ENCODE data around the gene PHLPP1. TPM values are rescaled to one million over a fixed set of nuclear protein-coding genes. Genes with fewer than 3 reads are reported as not detected.

PHLPP1 gene
- total and polyA plus RNA-seq, 9 of the 15 experiments (the other 6 are each of a cell fraction or from before 2014, with no cell fraction given), result 0.56 to 9.0 (median 4.5) TPM

- Histone ChIP-seq H3K27me3 (ENCODE audit: control insufficient read depth in 2 of 2, insufficient read depth in 2 of 2, low read length in 2 of 2) (no peaks in the 10 kb centered on the region), H2AFZ (ENCODE audit: low read depth, low read length) (peak overlapping the region; percentile 56), H3K27ac (ENCODE audit: extremely low read depth, low read depth, low read length) (peak overlapping the region; percentile 80), H4K20me1 (replicated peaks; ENCODE audit: control insufficient read depth, insufficient read depth, low read length) (no peaks in the 10 kb centered on the region), H3K36me3 (ENCODE audit: control insufficient read depth, insufficient read depth, low read length) (no peaks in the 10 kb centered on the region), H3K79me2 (ENCODE audit: control insufficient read depth, insufficient read depth, low read length) (no peaks in the 10 kb centered on the region; the same call in 1 of the 3 replicates), H3K4me3 (no peak overlapping the region), H3K9me3 (replicated peaks; ENCODE audit: control insufficient read depth, insufficient read depth, low read depth, low read length) (no peaks in the 10 kb centered on the region), H3K9ac (ENCODE audit: insufficient read depth in 1 of 2, low read depth in 2 of 2, low read length in 2 of 2) (peak overlapping the region in 1 of 2 experiments; percentile 50; a peak in 3 of 4 replicates), H3K4me1 (replicated peaks in 1 of 2; ENCODE audit: control insufficient read depth in 2 of 2, insufficient read depth in 2 of 2, low read length in 2 of 2) (peaks cover 9% of the 10 kb centered on the region in 2 experiments; a peak in 3 of 5 replicates), H3K4me2 (ENCODE audit: insufficient read depth, low read length) (peak overlapping the region; percentile 65), H3K9me1 (ENCODE audit: control insufficient read depth, insufficient read depth, low read length) (no peaks in the 10 kb centered on the region)
- ChIA-PET CTCF (ENCODE audit: low intra/inter-chr PET ratio) (no interaction called here), POLR2A (interaction anchor here (0.6 to 1.8 kb wide), 10 partner anchors 12 to 180 kb away, joined by 3 to 7 read pairs (median 3); partner anchors contain the start of gene PHLPP1)
- 26% methylated on average over 7 of the region's 7 CpGs for WGBS (ENCODE audit: insufficient coverage, low coverage, missing lambda C conversion rate)
- DNase-seq (ENCODE audit: extremely low read depth in 1 of 4, low spot score in 3 of 4) (peak; percentile 11 to 74 (median 28)), ATAC-seq (peak; percentile 91), FAIRE-seq (peak; percentile 82)
- intact Hi-C loops (cut with micrococcal nuclease), result no loop called here
- BruUV-seq (replicated peaks), result no TSS peak
- in situ Hi-C loops (cut with MboI), result no loop called here
- TF ChIP-seq TSC22D4 (tag; IDR thresholded peaks at IDR 0.05) (no peak), JUND (IDR thresholded peaks at IDR 0.05; ENCODE audit: borderline replicate concordance, low read depth, low read length) (peak; percentile 66), JUND (tag; IDR thresholded peaks at IDR 0.05; ENCODE audit: borderline replicate concordance, low read depth, low read length) (peak; percentile 69; the same call in 2 of the 3 replicates), ZBTB8A (IDR thresholded peaks at IDR 0.05; ENCODE audit: partially characterized antibody) (no peak), ZFX (CRISPR knock-in tag; IDR thresholded peaks at IDR 0.05) (peak; percentile 34; the same call in 1 of the 2 replicates), SMARCA5 (IDR thresholded peaks at IDR 0.05) (no peak), SMARCC2 (IDR thresholded peaks at IDR 0.05; ENCODE audit: low read depth) (no peak), KDM2B (CRISPR knock-in tag; IDR thresholded peaks at IDR 0.05) (no peak), TCFL5 (CRISPR knock-in tag; conservative IDR thresholded peaks at IDR 0.05) (no peak), TBL1XR1 (IDR thresholded peaks at IDR 0.05; ENCODE audit: low read length in 2 of 2) (no peak), NR2C1 (IDR thresholded peaks at IDR 0.05) (no peak), NR2C1 (tag; IDR thresholded peaks at IDR 0.05) (peak; percentile 31; the same call in 1 of the 2 replicates), GABPA (tag; conservative IDR thresholded peaks at IDR 0.05; ENCODE audit: low read depth) (no peak), ZNF224 (CRISPR knock-in tag; IDR thresholded peaks at IDR 0.05) (no peak), ZNF695 (CRISPR knock-in tag; IDR thresholded peaks at IDR 0.05) (no peak), NCOA2 (IDR thresholded peaks at IDR 0.05; ENCODE audit: partially characterized antibody in 2 of 2) (no peak), HOXB6 (CRISPR knock-in tag; IDR thresholded peaks at IDR 0.05; ENCODE audit: borderline replicate concordance) (no peak), ATF4 (CRISPR knock-in tag; IDR thresholded peaks at IDR 0.05) (no peak), ZBTB7A (IDR thresholded peaks at IDR 0.05; ENCODE audit: borderline replicate concordance, control insufficient read depth, low read depth, low read length) (no peak)
These were observed 135.4 kb downstream of the PHLPP1 start for GRCh38 chr18:62850619-62851306.
